K562 (cell line): Measurements from ENCODE around the gene LZTFL1. TPM values are rescaled to one million over a fixed set of nuclear protein-coding genes. Genes with fewer than 3 reads are reported as not detected.

Source experiments
- ATAC-seq: fragments of 200-7000 bp; cut with Tn5 transposase; 3 replicates; pipeline ENCODE4 v1.9.1; 2020; ENCODE audit warnings: moderate library complexity
- BruUV-seq: library from RNA; stranded (reverse); fragments of 400-500 nt; replicated peaks from 2 replicates; lab custom pipeline; 2021; lab: Mats Ljungman, UMichigan
- CTCF ChIA-PET: fragments of 300-600 bp; formaldehyde crosslinking; extraction: SDS; loops from one replicate; lab custom pipeline; 2021; ENCODE audit warnings: low intra/inter-chr PET ratio; lab: Yijun Ruan, JAX
- POLR2A ChIA-PET: fragments of 300-600, 350-650 bp; sonication (Branson Sonifier 250); formaldehyde crosslinking; extraction: SDS; loops from one replicate; lab custom pipeline; 2021; ENCODE audit warnings: antibody characterized with exemption, inconsistent platforms; lab: Yijun Ruan, JAX
- DNase-seq, 4 experiments: peaks; one replicate each; pipeline versions ENCODE4 v3.0.0 to v3.0.0-alpha.2; 2011 to 2018; ENCODE audit warnings: low spot score in 3 of 4, mixed read lengths in 3 of 4; ENCODE audit errors: extremely low read depth in 1 of 4
- FAIRE-seq: peaks from 2 replicates; lab custom pipeline; 2011; peaks lifted over from hg19 to GRCh38; lab: Jason Lieb, UNC
- H2AFZ ChIP-seq: 2 replicates; pipeline ENCODE4 v1.6.0; 2011; ENCODE audit warnings: low read depth, low read length, control low read depth, inconsistent platforms
- H3K27ac ChIP-seq: fragments of 200-600 bp; 3 replicates; pipeline ENCODE4 v1.8.0; 2011; ENCODE audit warnings: low read depth, mild to moderate bottlenecking, control low read depth, inconsistent platforms, low read length, moderate library complexity, mixed read lengths; ENCODE audit errors: extremely low read depth
- H3K27me3 ChIP-seq, 2 experiments: fragments of 300-600 bp in 1 of 2; 2 replicates in 1 of 2; 3 replicates in 1 of 2; pipeline versions ENCODE4 v1.6.0 to v1.8.0; 2011; ENCODE audit warnings: inconsistent platforms in 2 of 2, low read length in 2 of 2, mild to moderate bottlenecking in 1 of 2, mixed read lengths in 1 of 2, moderate library complexity in 1 of 2; ENCODE audit not compliant: control insufficient read depth in 2 of 2, insufficient read depth in 2 of 2
- H3K36me3 ChIP-seq: fragments of 300-600 bp; 3 replicates; pipeline ENCODE4 v1.8.0; 2011; ENCODE audit warnings: mild to moderate bottlenecking, low read length, inconsistent platforms; ENCODE audit not compliant: control insufficient read depth, insufficient read depth
- H3K4me1 ChIP-seq, 2 experiments: fragments of 200-600 bp in 1 of 2; replicated peaks in 1 of 2; 2 replicates in 1 of 2; 3 replicates in 1 of 2; pipeline versions ENCODE4 v1.5.1 to v1.8.0; 2011; ENCODE audit warnings: inconsistent platforms in 2 of 2, low read length in 2 of 2, mild to moderate bottlenecking in 1 of 2, mixed read lengths in 1 of 2, moderate library complexity in 1 of 2; ENCODE audit not compliant: control insufficient read depth in 2 of 2, insufficient read depth in 2 of 2
- H3K4me2 ChIP-seq: 2 replicates; pipeline ENCODE4 v1.6.1; 2011; ENCODE audit warnings: low read length, control low read depth, inconsistent platforms, mixed read lengths; ENCODE audit not compliant: insufficient read depth
- H3K4me3 ChIP-seq: fragments of 200-600 bp; sonication (generic), shearing (Covaris generic); 2 replicates; pipeline ENCODE4 v1.5.1; 2016; ENCODE audit warnings: control low read depth, inconsistent platforms
- H3K79me2 ChIP-seq: fragments of 200-600 bp; 3 replicates; pipeline ENCODE4 v1.8.0; 2011; ENCODE audit warnings: low read length, inconsistent platforms; ENCODE audit not compliant: control insufficient read depth, insufficient read depth
- H3K9ac ChIP-seq, 2 experiments: 2 replicates each; pipeline versions ENCODE4 v1.6.0 to v1.6.1; 2011; ENCODE audit warnings: low read depth in 2 of 2, low read length in 2 of 2, control low read depth in 1 of 2, inconsistent platforms in 1 of 2, mild to moderate bottlenecking in 1 of 2, mixed read lengths in 1 of 2; ENCODE audit not compliant: insufficient read depth in 1 of 2
- H3K9me1 ChIP-seq: one replicate; pipeline ENCODE4 v1.6.0; 2011; ENCODE audit warnings: inconsistent platforms, mild to moderate bottlenecking, low read length, moderate library complexity; ENCODE audit not compliant: control insufficient read depth, insufficient read depth
- H3K9me3 ChIP-seq: replicated peaks from 2 replicates; pipeline ENCODE4 v1.5.1; 2011; ENCODE audit warnings: low read depth, low read length, inconsistent platforms; ENCODE audit not compliant: control insufficient read depth, insufficient read depth
- H4K20me1 ChIP-seq: replicated peaks from 2 replicates; pipeline ENCODE4 v1.6.1; 2011; ENCODE audit warnings: low read length, inconsistent platforms, mixed read lengths; ENCODE audit not compliant: control insufficient read depth, insufficient read depth
- BMI1 ChIP-seq: fragments of 150-350 bp; IDR thresholded peaks from 2 replicates; pipeline ENCODE4 v1.6.1; 2014; ENCODE audit warnings: low read length
- CAMTA2 ChIP-seq: fragments of 250-450 bp; sonication (Bioruptor Pico); conservative IDR thresholded peaks from 2 replicates; pipeline ENCODE4 v1.5.1; 2022
- DMBX1 ChIP-seq: fragments of 250-450 bp; sonication (Bioruptor Pico); IDR thresholded peaks from 2 replicates; pipeline ENCODE4 v1.8.0; 2022; ENCODE audit warnings: inconsistent platforms, mild to moderate bottlenecking, moderate library complexity, borderline replicate concordance
- FOXO4 ChIP-seq: fragments of 450-650 bp; formaldehyde crosslinking; IDR thresholded peaks from 2 replicates; pipeline ENCODE4 v1.4.0; 2020; ENCODE audit warnings: mild to moderate bottlenecking, moderate library complexity
- HMGXB4 ChIP-seq: sonication (generic); formaldehyde crosslinking; IDR thresholded peaks from 2 replicates; pipeline ENCODE4 v1.8.1; 2023; ENCODE audit warnings: mild to moderate bottlenecking, missing genetic modification reagents
- KAT7 ChIP-seq: sonication (generic); formaldehyde crosslinking; IDR thresholded peaks from 2 replicates; pipeline ENCODE4 v1.8.0; 2022; ENCODE audit warnings: missing genetic modification reagents, mild to moderate bottlenecking, borderline replicate concordance
- NFIC ChIP-seq: fragments of 450-650 bp; IDR thresholded peaks from 2 replicates; pipeline ENCODE4 v1.6.1; 2017; ENCODE audit warnings: mild to moderate bottlenecking, inconsistent platforms
- POLR2AphosphoS5 ChIP-seq: IDR thresholded peaks from 2 replicates; pipeline ENCODE4 v1.6.1; 2011; ENCODE audit warnings: mild to moderate bottlenecking, low read depth, low read length, moderate library complexity; ENCODE audit not compliant: control insufficient read depth, insufficient read depth
- RNF219 ChIP-seq: fragments of 250-450 bp; sonication (Bioruptor Pico); IDR thresholded peaks from 2 replicates; pipeline ENCODE4 v1.5.0; 2022; ENCODE audit warnings: mild to moderate bottlenecking
- TEAD1 ChIP-seq, 2 experiments: fragments of 450-650 bp in 1 of 2; sonication (generic) in 1 of 2; formaldehyde crosslinking; IDR thresholded peaks; 2 replicates each; pipeline versions ENCODE4 v1.4.0 to v1.8.0; 2020 to 2022; ENCODE audit warnings: mild to moderate bottlenecking in 2 of 2, missing genetic modification reagents in 1 of 2
- WGBS: fragments of 100-300 bp; shearing (Covaris generic); methylation state at CpG from one replicate; pipeline ENCODE4 v1.1.6; 2016; ENCODE audit warnings: low coverage, mixed read lengths; ENCODE audit not compliant: insufficient coverage; ENCODE audit errors: missing lambda C conversion rate; 5-methylcytosine and 5-hydroxymethylcytosine counted together
- in situ Hi-C: fragments of 300-500 bp; cut with MboI; formaldehyde crosslinking; loops from 4 replicates; pipeline ENCODE4 v1.15.0; 2018; ENCODE audit warnings: inconsistent platforms, mixed read lengths
- intact Hi-C: fragments of 100-400 bp; cut with micrococcal nuclease; formaldehyde crosslinking; loops from 2 replicates; pipeline ENCODE4 v1.14.2; 2022
- polyA plus RNA-seq, 8 experiments: library from polyadenylated mRNA; depleted of rRNA in 4 of 8; stranded (reverse) in 5 of 8; unstranded in 3 of 8; fragments of >200 nt; fragmentation: Nextera tagmentation in 2 of 8; fragmentation: Illumina TruSeq in 1 of 8; extraction: Ambion mirVana in 2 of 8; extraction: Trizol in 1 of 8; gene quantifications; 2 replicates each; pipeline versions ENCODE4 v1.2.1 to v1.2.3, GENCODE V29; 2011 to 2014; ENCODE audit warnings: inconsistent platforms in 1 of 8, missing spikeins in 1 of 8
- total RNA-seq, 7 experiments: library from RNA; depleted of rRNA in 6 of 7; stranded (reverse); fragments of >200 nt in 6 of 7; fragmentation: Illumina TruSeq in 2 of 7; extraction: Trizol in 2 of 7; gene quantifications; 2 replicates each; pipeline versions ENCODE4 v1.2.1 to v1.2.3, GENCODE V29; 2011 to 2021; ENCODE audit warnings: low replicate concordance in 1 of 7

LZTFL1 gene
- total and polyA plus RNA-seq, 9 of the 15 experiments (the other 6 are each of a cell fraction or from before 2014, with no cell fraction given): 10.7 to 33.7 (median 15.3) TPM

- TF ChIP-seq POLR2AphosphoS5 (no peak), NFIC (peak; percentile 57; the same call in 1 of the 2 replicates)
- Histone ChIP-seq H3K36me3 (no peaks in the 10 kb centered on the region), H2AFZ (no peak overlapping the region), H3K4me3 (no peak overlapping the region), H4K20me1 (no peaks in the 10 kb centered on the region; the same call in 1 of the 2 replicates), H3K9me1 (no peaks in the 10 kb centered on the region), H3K79me2 (no peaks in the 10 kb centered on the region), H3K27me3 (peaks cover 46 to 83% of the 10 kb centered on the region in 2 experiments), H3K9me3 (no peaks in the 10 kb centered on the region), H3K27ac (no peak overlapping the region), H3K4me1 (peaks cover 0 to 9% of the 10 kb centered on the region in 2 experiments; a peak in 1 of 5 replicates), H3K4me2 (no peak overlapping the region), H3K9ac (no peak overlapping the region)
- FAIRE-seq (no peak), DNase-seq (no peak), ATAC-seq (no peak)
- 3% methylated on average over 8 of the region's 8 CpGs for WGBS
- ChIA-PET CTCF (no interaction called here), POLR2A (interaction anchor here (0.8 to 1.2 kb wide), 3 partner anchors 12 to 16 kb away, joined by 3 to 4 read pairs (median 4); no protein-coding TSS in a partner anchor)
- BruUV-seq: no TSS peak
- in situ Hi-C loops (no loop called here), intact Hi-C loops (no loop called here)
Measured at GRCh38 chr3:45776611-45777010, 65.3 kb downstream of the LZTFL1 start.

GRCh38 chr3:45776301-45776595, 65.7 kb downstream of the LZTFL1 start:
- no peak overlapping the region for H3K9ac ChIP-seq
- 5% methylated on average over 3 of the region's 3 CpGs for WGBS
- H3K4me2 ChIP-seq: no peak overlapping the region
- no peak for ATAC-seq
- ChIA-PET POLR2A (interaction anchor here (0.8 to 1.0 kb wide), 2 partner anchors 12 kb away, joined by 3 to 4 read pairs; no protein-coding TSS in a partner anchor), CTCF (no interaction called here)
- no TSS peak for BruUV-seq
- intact Hi-C loops (no loop called here), in situ Hi-C loops (no loop called here)
- no peaks in the 10 kb centered on the region for H3K79me2 ChIP-seq
- no peaks in the 10 kb centered on the region for H3K9me1 ChIP-seq
- no peak overlapping the region for H3K27ac ChIP-seq
- no peak for TF ChIP-seq KAT7 (CRISPR knock-in tag)
- TF ChIP-seq BMI1: no peak
- TF ChIP-seq HMGXB4 (CRISPR knock-in tag): no peak
- TF ChIP-seq FOXO4 (CRISPR knock-in tag): no peak
- TF ChIP-seq CAMTA2 (CRISPR knock-in tag): no peak
- no peak for TF ChIP-seq RNF219 (CRISPR knock-in tag)
- no peak for TF ChIP-seq DMBX1 (CRISPR knock-in tag)
- no peak for TF ChIP-seq TEAD1 (CRISPR knock-in tag; IDR thresholded peaks at IDR 0.05)
- no peaks in the 10 kb centered on the region for H3K9me3 ChIP-seq
- H3K4me1 ChIP-seq: peaks cover 0 to 9% of the 10 kb centered on the region in 2 experiments; a peak in 1 of 5 replicates
- no peak overlapping the region for H3K4me3 ChIP-seq
- H4K20me1 ChIP-seq: no peaks in the 10 kb centered on the region; the same call in 1 of the 2 replicates
- no peaks in the 10 kb centered on the region for H3K36me3 ChIP-seq
- peaks cover 44 to 83% of the 10 kb centered on the region in 2 experiments for H3K27me3 ChIP-seq
- DNase-seq: no peak
- FAIRE-seq: no peak
- no peak overlapping the region for H2AFZ ChIP-seq
